Measurements from ENCODE around the gene P2RX2.

DNA sequence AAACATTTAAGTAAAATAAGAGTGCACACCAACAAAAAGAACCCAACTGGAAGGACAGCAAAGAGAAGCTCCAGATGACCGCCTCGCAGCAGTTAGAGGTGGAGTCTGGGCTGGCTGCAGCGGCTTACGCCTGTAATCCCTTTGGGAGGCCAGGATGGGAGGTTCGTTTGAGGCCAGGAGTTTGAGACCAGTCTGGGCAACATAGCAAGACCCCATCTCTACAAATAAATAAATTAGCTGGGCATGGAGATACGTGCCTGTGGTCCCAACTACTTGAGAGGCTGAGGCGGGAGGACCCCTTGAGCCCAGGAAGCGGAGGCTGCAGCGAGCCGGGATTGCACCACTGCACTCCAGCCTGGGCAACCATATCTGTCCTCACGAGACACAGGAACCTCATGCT lies 23.4 kb upstream of the P2RX2 start:
- TF ChIP-seq, protein P1, sequence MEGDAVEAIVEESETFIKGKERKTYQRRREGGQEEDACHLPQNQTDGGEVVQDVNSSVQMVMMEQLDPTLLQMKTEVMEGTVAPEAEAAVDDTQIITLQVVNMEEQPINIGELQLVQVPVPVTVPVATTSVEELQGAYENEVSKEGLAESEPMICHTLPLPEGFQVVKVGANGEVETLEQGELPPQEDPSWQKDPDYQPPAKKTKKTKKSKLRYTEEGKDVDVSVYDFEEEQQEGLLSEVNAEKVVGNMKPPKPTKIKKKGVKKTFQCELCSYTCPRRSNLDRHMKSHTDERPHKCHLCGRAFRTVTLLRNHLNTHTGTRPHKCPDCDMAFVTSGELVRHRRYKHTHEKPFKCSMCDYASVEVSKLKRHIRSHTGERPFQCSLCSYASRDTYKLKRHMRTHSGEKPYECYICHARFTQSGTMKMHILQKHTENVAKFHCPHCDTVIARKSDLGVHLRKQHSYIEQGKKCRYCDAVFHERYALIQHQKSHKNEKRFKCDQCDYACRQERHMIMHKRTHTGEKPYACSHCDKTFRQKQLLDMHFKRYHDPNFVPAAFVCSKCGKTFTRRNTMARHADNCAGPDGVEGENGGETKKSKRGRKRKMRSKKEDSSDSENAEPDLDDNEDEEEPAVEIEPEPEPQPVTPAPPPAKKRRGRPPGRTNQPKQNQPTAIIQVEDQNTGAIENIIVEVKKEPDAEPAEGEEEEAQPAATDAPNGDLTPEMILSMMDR (conservative IDR thresholded peaks at IDR 0.05; ENCODE audit: low read depth in 2 of 2): no peak
- TF ChIP-seq EZH2phosphoT487 (IDR thresholded peaks at IDR 0.05; ENCODE audit: unreplicated experiment) (no peak), POLR2AphosphoS5 (IDR thresholded peaks at IDR 0.05; ENCODE audit: low read depth) (no peak), STAT1 (IDR thresholded peaks at IDR 0.05; ENCODE audit: unreplicated experiment) (no peak), REST (IDR thresholded peaks at IDR 0.05; ENCODE audit: unreplicated experiment) (no peak), CREB1 (CRISPR knock-in tag; IDR thresholded peaks at IDR 0.05; ENCODE audit: low read depth) (no peak)
